HCT116 (cell line): ENCODE measurements around the gene NEMP2. TPM values are rescaled to one million over a fixed set of nuclear protein-coding genes. Genes with fewer than 3 reads are reported as not detected.

ENCODE experiments used
- ATAC-seq: fragments of 200-7000 bp; cut with Tn5 transposase; 2 replicates; pipeline ENCODE4 v1.9.1; 2020; ENCODE audit warnings: mild to moderate bottlenecking, moderate library complexity
- BruUV-seq: library from RNA; stranded (reverse); fragments of 400-500 nt; replicated peaks from 2 replicates; lab custom pipeline; 2021; lab: Mats Ljungman, UMichigan
- CTCF ChIA-PET: fragments of 300-600 bp; sonication (Branson Sonifier 250); formaldehyde crosslinking; loops from one replicate; lab custom pipeline; 2021; ENCODE audit warnings: antibody characterized with exemption; lab: Charles Lee
- POLR2A ChIA-PET: fragments of 300-600, 350-600 bp; sonication (Branson Sonifier 250); formaldehyde crosslinking; loops from one replicate; lab custom pipeline; 2021; ENCODE audit warnings: antibody characterized with exemption; lab: Charles Lee
- RAD21 ChIA-PET, 2 experiments: fragments of 300-600 bp; sonication (Branson Sonifier 250); formaldehyde crosslinking; loops; one replicate each; lab custom pipeline; 2023; ENCODE audit warnings: low total read pairs in 2 of 2; ENCODE audit not compliant: uncharacterized antibody in 2 of 2, unreplicated experiment in 2 of 2, low non-redundant PET in 1 of 2; lab: Charles Lee
- DNase-seq: peaks from one replicate; pipeline ENCODE4 v3.0.0-alpha.2; 2010; ENCODE audit warnings: low read depth, low spot score
- H2AFZ ChIP-seq: fragments of 200-600 bp; shearing (Covaris generic), sonication (generic); 2 replicates; pipeline ENCODE4 v1.6.1; 2017; ENCODE audit warnings: low read depth, mixed run types, mixed read lengths, antibody characterized with exemption, low read length; ENCODE audit not compliant: poor library complexity, severe bottlenecking
- H3K27ac ChIP-seq: 2 replicates; pipeline ENCODE4 v1.5.1; 2012; ENCODE audit warnings: low read depth, low read length
- H3K27me3 ChIP-seq: fragments of 200-600 bp; sonication (generic); 2 replicates; pipeline ENCODE4 v1.6.1; 2016; ENCODE audit warnings: mixed run types, low read length, mixed read lengths; ENCODE audit not compliant: insufficient read depth
- H3K36me3 ChIP-seq, 2 experiments: fragments of 200-500 bp in 1 of 2; fragments of 200-600 bp in 1 of 2; sonication (Bioruptor generic) in 1 of 2; sonication (generic) in 1 of 2; 2 replicates each; pipeline versions ENCODE4 v1.5.1 to v1.6.1; 2014 to 2016; ENCODE audit warnings: low read length in 2 of 2, inconsistent platforms in 1 of 2, mixed read lengths in 1 of 2, mixed run types in 1 of 2; ENCODE audit not compliant: insufficient read depth in 2 of 2, control insufficient read depth in 1 of 2
- H3K4me1 ChIP-seq, 2 experiments: fragments of 200-600 bp in 1 of 2; sonication (generic) in 1 of 2; 2 replicates each; pipeline versions ENCODE4 v1.5.1 to v1.6.1; 2012 to 2017; ENCODE audit warnings: low read length in 2 of 2, inconsistent platforms in 1 of 2, mild to moderate bottlenecking in 1 of 2, mixed read lengths in 1 of 2, mixed run types in 1 of 2, moderate library complexity in 1 of 2; ENCODE audit not compliant: insufficient read depth in 2 of 2, control insufficient read depth in 1 of 2
- H3K4me2 ChIP-seq: fragments of 200-600 bp; sonication (generic); 2 replicates; pipeline ENCODE4 v1.6.1; 2017; ENCODE audit warnings: mixed run types, low read length, mixed read lengths
- H3K4me3 ChIP-seq, 2 experiments: fragments of 200-600 bp in 1 of 2; sonication (generic) in 1 of 2; replicated peaks in 1 of 2; 2 replicates each; pipeline ENCODE4 v1.5.1; 2011 to 2016; ENCODE audit warnings: low read length in 2 of 2, control low read depth in 1 of 2, low read depth in 1 of 2, mild to moderate bottlenecking in 1 of 2, mixed read lengths in 1 of 2, mixed run types in 1 of 2
- H3K79me2 ChIP-seq: fragments of 200-600 bp; sonication (generic); 2 replicates; pipeline ENCODE4 v1.6.1; 2017; ENCODE audit warnings: mild to moderate bottlenecking, mixed run types, low read length, moderate library complexity, mixed read lengths; ENCODE audit not compliant: insufficient read depth
- H3K9ac ChIP-seq: fragments of 200-600 bp; sonication (generic); 2 replicates; pipeline ENCODE4 v1.6.1; 2016; ENCODE audit warnings: low read length, mixed read lengths
- H3K9me2 ChIP-seq: fragments of 200-600 bp; sonication (generic), shearing (Covaris generic); 2 replicates; pipeline ENCODE4 v1.6.1; 2017; ENCODE audit warnings: mixed run types, mild to moderate bottlenecking, moderate library complexity; ENCODE audit not compliant: insufficient read depth
- H3K9me3 ChIP-seq, 2 experiments: fragments of 200-500 bp in 1 of 2; fragments of 200-600 bp in 1 of 2; sonication (Bioruptor generic) in 1 of 2; sonication (generic) in 1 of 2; 2 replicates each; pipeline ENCODE4 v1.6.1; 2014 to 2017; ENCODE audit warnings: low read length in 2 of 2, mixed read lengths in 2 of 2, inconsistent platforms in 1 of 2, low read depth in 1 of 2, mild to moderate bottlenecking in 1 of 2, mixed run types in 1 of 2, moderate library complexity in 1 of 2; ENCODE audit not compliant: control insufficient read depth in 1 of 2, insufficient read depth in 1 of 2
- H4K20me1 ChIP-seq: fragments of 200-600 bp; sonication (generic), shearing (Covaris generic); 2 replicates; pipeline ENCODE4 v1.6.1; 2017; ENCODE audit warnings: mixed run types, mild to moderate bottlenecking, moderate library complexity; ENCODE audit not compliant: insufficient read depth
- CBX3 ChIP-seq: IDR thresholded peaks from 2 replicates; pipeline ENCODE4 v1.6.1; 2012; ENCODE audit warnings: low read depth
- CEBPB ChIP-seq: IDR thresholded peaks from 2 replicates; pipeline ENCODE4 v1.6.1; 2012; ENCODE audit warnings: low read depth
- EGR1 ChIP-seq: IDR thresholded peaks from 2 replicates; pipeline ENCODE4 v1.6.1; 2012; ENCODE audit warnings: low read depth
- EZH2 ChIP-seq: fragments of 200-600 bp; sonication (generic); IDR thresholded peaks from 2 replicates; pipeline ENCODE4 v1.6.1; 2017; ENCODE audit warnings: antibody characterized with exemption, mixed run types
- EZH2phosphoT487 ChIP-seq: fragments of 200-600 bp; IDR thresholded peaks from 2 replicates; pipeline ENCODE4 v1.6.1; 2018; ENCODE audit warnings: antibody characterized with exemption, borderline replicate concordance
- FOSL1 ChIP-seq: IDR thresholded peaks from 2 replicates; pipeline ENCODE4 v1.6.1; 2012; ENCODE audit warnings: low read depth
- JUND ChIP-seq: IDR thresholded peaks from 2 replicates; pipeline ENCODE4 v1.6.1; 2012
- POLR2A ChIP-seq: IDR thresholded peaks from 2 replicates; pipeline ENCODE4 v1.7.0; 2011; ENCODE audit warnings: borderline replicate concordance; ENCODE audit not compliant: insufficient read depth, insufficient read length; ENCODE audit errors: extremely low read depth
- RAD21 ChIP-seq: IDR thresholded peaks from 2 replicates; pipeline ENCODE4 v1.6.1; 2012; ENCODE audit warnings: low read depth, mild to moderate bottlenecking
- SIN3A ChIP-seq: IDR thresholded peaks from 2 replicates; pipeline ENCODE4 v1.6.1; 2012; ENCODE audit warnings: low read depth
- SP1 ChIP-seq: IDR thresholded peaks from 2 replicates; pipeline ENCODE4 v1.6.1; 2012; ENCODE audit warnings: low read depth
- SRF ChIP-seq: IDR thresholded peaks from 2 replicates; pipeline ENCODE4 v1.6.1; 2012; ENCODE audit warnings: low read depth
- YY1 ChIP-seq: IDR thresholded peaks from 2 replicates; pipeline ENCODE4 v1.6.1; 2011; ENCODE audit warnings: low read length, low read depth, moderate library complexity, mild to moderate bottlenecking; ENCODE audit not compliant: insufficient replicate concordance; ENCODE audit errors: extremely low read depth
- ZFX ChIP-seq: fragments of 450-650 bp; IDR thresholded peaks from 2 replicates; pipeline ENCODE4 v1.6.1; 2017
- ZNF274 ChIP-seq: fragments of 200-500 bp; sonication (Bioruptor generic); IDR thresholded peaks from 2 replicates; pipeline ENCODE4 v1.6.1; 2014; ENCODE audit warnings: mild to moderate bottlenecking, low read depth, low read length, inconsistent platforms
- intact Hi-C: fragments of 100-400 bp; cut with micrococcal nuclease; formaldehyde crosslinking; loops from 2 replicates; pipeline ENCODE4 v1.10.0; 2022
- total RNA-seq: library from RNA; stranded (reverse); gene quantifications from one replicate; pipeline ENCODE4 v1.2.1, GENCODE V29; 2021; ENCODE audit not compliant: unreplicated experiment
- TF ChIP-seq, protein P1 (sequence below): IDR thresholded peaks from 2 replicates; pipeline ENCODE4 v1.6.1; 2012
- TF ChIP-seq, protein P2 (sequence below), 3 experiments: fragments of 200-600 bp in 1 of 3; sonication (generic) in 1 of 3; IDR thresholded peaks in 2 of 3; conservative IDR thresholded peaks in 1 of 3; 2 replicates each; pipeline ENCODE4 v1.5.1; 2012 to 2017; ENCODE audit warnings: low read depth in 2 of 3, low read length in 2 of 3, antibody characterized with exemption in 1 of 3, borderline replicate concordance in 1 of 3, control low read depth in 1 of 3, mild to moderate bottlenecking in 1 of 3, mixed read lengths in 1 of 3, mixed run types in 1 of 3, moderate library complexity in 1 of 3; ENCODE audit not compliant: insufficient read depth in 1 of 3
- TF ChIP-seq, protein P3 (sequence below): IDR thresholded peaks from 2 replicates; pipeline ENCODE4 v1.6.1; 2012
- TF ChIP-seq, protein P4 (sequence below): IDR thresholded peaks from 2 replicates; pipeline ENCODE4 v1.6.1; 2011; ENCODE audit warnings: mild to moderate bottlenecking, low read length, moderate library complexity; ENCODE audit not compliant: insufficient replicate concordance; ENCODE audit errors: extremely low read depth

NEMP2 gene
- total RNA-seq, 1 experiment from 2014 or later, result 8.6 TPM

DNA sequence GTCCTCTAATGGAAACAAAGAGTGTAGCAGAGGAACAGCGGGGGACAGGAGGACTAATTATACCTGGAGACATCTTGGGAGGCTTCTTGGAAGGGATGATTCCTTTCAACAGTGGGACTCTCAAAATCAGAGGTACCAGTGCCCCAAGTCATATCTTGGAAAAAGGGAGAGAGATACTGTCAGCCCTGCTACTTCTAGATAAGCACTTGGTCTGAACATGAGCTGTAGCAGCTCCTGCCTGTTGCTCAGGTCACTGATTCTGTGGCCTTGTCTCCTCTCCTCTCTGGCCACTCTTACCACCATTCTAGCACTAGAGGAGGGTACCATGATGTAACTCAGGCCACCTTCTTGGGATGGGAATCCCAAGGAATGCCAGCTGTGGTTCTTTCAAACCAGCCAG is 71.9 kb downstream of the NEMP2 start:
- POLR2A ChIA-PET, result no interaction called here

More for the DNA sequence above, 71.9 kb downstream of the NEMP2 start:
- Histone ChIP-seq H4K20me1 (no peaks in the 10 kb centered on the region), H2AFZ (no peak overlapping the region), H3K36me3 (no peaks in the 10 kb centered on the region), H3K79me2 (no peaks in the 10 kb centered on the region), H3K27ac (no peak overlapping the region), H3K9me2 (no peaks in the 10 kb centered on the region), H3K4me3 (no peak overlapping the region), H3K9me3 (no peaks in the 10 kb centered on the region), H3K4me2 (no peak overlapping the region), H3K9ac (no peak overlapping the region), H3K27me3 (no peaks in the 10 kb centered on the region)
- ATAC-seq, result no peak
- BruUV-seq, result no TSS peak
- CTCF ChIA-PET, result no interaction called here
- intact Hi-C loops, result no loop called here
- TF ChIP-seq SRF (no peak), CEBPB (no peak), FOSL1 (no peak), EGR1 (no peak), CBX3 (no peak), POLR2A (no peak), ZNF274 (no peak), RAD21 (no peak), EZH2 (no peak), ZFX (no peak), SIN3A (no peak), SP1 (no peak), JUND (no peak), YY1 (no peak), EZH2phosphoT487 (no peak)
- TF ChIP-seq, protein P1, sequence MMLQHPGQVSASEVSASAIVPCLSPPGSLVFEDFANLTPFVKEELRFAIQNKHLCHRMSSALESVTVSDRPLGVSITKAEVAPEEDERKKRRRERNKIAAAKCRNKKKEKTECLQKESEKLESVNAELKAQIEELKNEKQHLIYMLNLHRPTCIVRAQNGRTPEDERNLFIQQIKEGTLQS, result no peak
- TF ChIP-seq, protein P2, sequence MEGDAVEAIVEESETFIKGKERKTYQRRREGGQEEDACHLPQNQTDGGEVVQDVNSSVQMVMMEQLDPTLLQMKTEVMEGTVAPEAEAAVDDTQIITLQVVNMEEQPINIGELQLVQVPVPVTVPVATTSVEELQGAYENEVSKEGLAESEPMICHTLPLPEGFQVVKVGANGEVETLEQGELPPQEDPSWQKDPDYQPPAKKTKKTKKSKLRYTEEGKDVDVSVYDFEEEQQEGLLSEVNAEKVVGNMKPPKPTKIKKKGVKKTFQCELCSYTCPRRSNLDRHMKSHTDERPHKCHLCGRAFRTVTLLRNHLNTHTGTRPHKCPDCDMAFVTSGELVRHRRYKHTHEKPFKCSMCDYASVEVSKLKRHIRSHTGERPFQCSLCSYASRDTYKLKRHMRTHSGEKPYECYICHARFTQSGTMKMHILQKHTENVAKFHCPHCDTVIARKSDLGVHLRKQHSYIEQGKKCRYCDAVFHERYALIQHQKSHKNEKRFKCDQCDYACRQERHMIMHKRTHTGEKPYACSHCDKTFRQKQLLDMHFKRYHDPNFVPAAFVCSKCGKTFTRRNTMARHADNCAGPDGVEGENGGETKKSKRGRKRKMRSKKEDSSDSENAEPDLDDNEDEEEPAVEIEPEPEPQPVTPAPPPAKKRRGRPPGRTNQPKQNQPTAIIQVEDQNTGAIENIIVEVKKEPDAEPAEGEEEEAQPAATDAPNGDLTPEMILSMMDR (IDR thresholded peaks at IDR 0.05 in 2 of 3, conservative IDR thresholded peaks at IDR 0.05 in 1 of 3; ENCODE audit: borderline replicate concordance in 1 of 3, insufficient read depth in 1 of 3, low read depth in 2 of 3, low read length in 2 of 3), result no peak
- TF ChIP-seq, protein P3, sequence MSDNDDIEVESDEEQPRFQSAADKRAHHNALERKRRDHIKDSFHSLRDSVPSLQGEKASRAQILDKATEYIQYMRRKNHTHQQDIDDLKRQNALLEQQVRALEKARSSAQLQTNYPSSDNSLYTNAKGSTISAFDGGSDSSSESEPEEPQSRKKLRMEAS, result no peak
- TF ChIP-seq, protein P4, sequence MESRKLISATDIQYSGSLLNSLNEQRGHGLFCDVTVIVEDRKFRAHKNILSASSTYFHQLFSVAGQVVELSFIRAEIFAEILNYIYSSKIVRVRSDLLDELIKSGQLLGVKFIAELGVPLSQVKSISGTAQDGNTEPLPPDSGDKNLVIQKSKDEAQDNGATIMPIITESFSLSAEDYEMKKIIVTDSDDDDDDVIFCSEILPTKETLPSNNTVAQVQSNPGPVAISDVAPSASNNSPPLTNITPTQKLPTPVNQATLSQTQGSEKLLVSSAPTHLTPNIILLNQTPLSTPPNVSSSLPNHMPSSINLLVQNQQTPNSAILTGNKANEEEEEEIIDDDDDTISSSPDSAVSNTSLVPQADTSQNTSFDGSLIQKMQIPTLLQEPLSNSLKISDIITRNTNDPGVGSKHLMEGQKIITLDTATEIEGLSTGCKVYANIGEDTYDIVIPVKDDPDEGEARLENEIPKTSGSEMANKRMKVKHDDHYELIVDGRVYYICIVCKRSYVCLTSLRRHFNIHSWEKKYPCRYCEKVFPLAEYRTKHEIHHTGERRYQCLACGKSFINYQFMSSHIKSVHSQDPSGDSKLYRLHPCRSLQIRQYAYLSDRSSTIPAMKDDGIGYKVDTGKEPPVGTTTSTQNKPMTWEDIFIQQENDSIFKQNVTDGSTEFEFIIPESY, result no peak
- TF ChIP-seq, all 23 proteins: peak for 0
- RAD21 ChIA-PET, result no interaction called here
- H3K4me1 ChIP-seq, result peaks cover 14 to 15% of the 10 kb centered on the region in 2 experiments
- DNase-seq, result no peak
